IMR-90 (cell line): Measurements from ENCODE around the gene RBP2. TPM values are rescaled to one million over a fixed set of nuclear protein-coding genes. Genes with fewer than 3 reads are reported as not detected.

Source experiments
- ATAC-seq: fragments of 200-7000 bp; cut with Tn5 transposase; 2 replicates; pipeline ENCODE4 v1.9.1; 2020; ENCODE audit warnings: low read depth, mild to moderate bottlenecking, moderate library complexity
- BruUV-seq: library from RNA; stranded (reverse); fragments of 400-500 nt; replicated peaks from 2 replicates; lab custom pipeline; 2021; lab: Mats Ljungman, UMichigan
- CTCF ChIA-PET: fragments of 300-600 bp; formaldehyde crosslinking; extraction: SDS; loops from one replicate; lab custom pipeline; 2021; ENCODE audit warnings: antibody characterized with exemption; lab: Yijun Ruan, JAX
- POLR2A ChIA-PET: fragments of 300-600 bp; sonication (Branson Sonifier 250); formaldehyde crosslinking; loops from one replicate; lab custom pipeline; 2022; ENCODE audit warnings: antibody characterized with exemption; ENCODE audit not compliant: unreplicated experiment; lab: Charles Lee
- DNase-seq: peaks from one replicate; pipeline ENCODE4 v3.0.0; 2013
- H2AFZ ChIP-seq: replicated peaks from 2 replicates; pipeline ENCODE3; 2013; ENCODE audit warnings: low read length, mild to moderate bottlenecking; ENCODE audit not compliant: poor library complexity
- H2AK5ac ChIP-seq: 2 replicates; pipeline ENCODE4 v1.6.1; 2013; ENCODE audit warnings: low read depth, low read length, inconsistent platforms
- H2AK9ac ChIP-seq: replicated peaks from 2 replicates; pipeline ENCODE3; 2013; ENCODE audit warnings: mild to moderate bottlenecking, low read depth, low read length, moderate library complexity; ENCODE audit not compliant: poor library complexity
- H2BK120ac ChIP-seq: 2 replicates; pipeline ENCODE4 v1.6.1; 2013; ENCODE audit warnings: low read depth, low read length, inconsistent platforms
- H2BK15ac ChIP-seq: 3 replicates; pipeline ENCODE4 v1.6.1; 2013; ENCODE audit warnings: low read depth, low read length, inconsistent platforms
- H2BK20ac ChIP-seq: 2 replicates; pipeline ENCODE4 v1.6.1; 2013; ENCODE audit warnings: low read depth, mild to moderate bottlenecking, inconsistent platforms, low read length, moderate library complexity
- H2BK5ac ChIP-seq: 2 replicates; pipeline ENCODE4 v1.6.1; 2013; ENCODE audit warnings: mild to moderate bottlenecking, low read depth, low read length, inconsistent platforms; ENCODE audit not compliant: poor library complexity, severe bottlenecking
- H3K14ac ChIP-seq: replicated peaks from 2 replicates; pipeline ENCODE4 v1.6.1; 2013; ENCODE audit warnings: low read depth, low read length, inconsistent platforms
- H3K18ac ChIP-seq: 2 replicates; pipeline ENCODE4 v1.6.1; 2013; ENCODE audit warnings: low read depth, low read length, control low read depth
- H3K23ac ChIP-seq: 2 replicates; pipeline ENCODE4 v1.6.1; 2013; ENCODE audit warnings: low read depth, low read length, inconsistent platforms
- H3K27ac ChIP-seq: 2 replicates; pipeline ENCODE4 v1.5.1; 2013; ENCODE audit warnings: mild to moderate bottlenecking, control low read depth, low read length; ENCODE audit not compliant: insufficient read depth
- H3K27me3 ChIP-seq: 2 replicates; pipeline ENCODE4 v1.6.1; 2013; ENCODE audit warnings: low read length; ENCODE audit not compliant: control insufficient read depth, insufficient read depth
- H3K36me3 ChIP-seq: 2 replicates; pipeline ENCODE4 v1.6.1; 2013; ENCODE audit warnings: low read length, mixed read lengths; ENCODE audit not compliant: control insufficient read depth, insufficient read depth
- H3K4ac ChIP-seq: 2 replicates; pipeline ENCODE4 v1.6.1; 2013; ENCODE audit warnings: low read depth, low read length, inconsistent platforms
- H3K4me1 ChIP-seq: 2 replicates; pipeline ENCODE4 v1.6.1; 2013; ENCODE audit warnings: low read length, mixed read lengths; ENCODE audit not compliant: control insufficient read depth, insufficient read depth
- H3K4me2 ChIP-seq: 2 replicates; pipeline ENCODE4 v1.6.1; 2013; ENCODE audit warnings: low read depth, mild to moderate bottlenecking, control low read depth, low read length, moderate library complexity
- H3K4me3 ChIP-seq: 2 replicates; pipeline ENCODE4 v1.5.1; 2013; ENCODE audit warnings: low read depth, mild to moderate bottlenecking, control low read depth, low read length, moderate library complexity; ENCODE audit not compliant: insufficient read depth
- H3K56ac ChIP-seq: 2 replicates; pipeline ENCODE4 v1.6.1; 2013; ENCODE audit warnings: low read length, inconsistent platforms; ENCODE audit not compliant: insufficient read depth; ENCODE audit errors: extremely low read depth
- H3K79me1 ChIP-seq, 2 experiments: 2 replicates each; pipeline ENCODE4 v1.6.1; 2013; ENCODE audit warnings: low read length in 2 of 2, inconsistent platforms in 1 of 2, low read depth in 1 of 2
- H3K9ac ChIP-seq: 2 replicates; pipeline ENCODE4 v1.6.1; 2013; ENCODE audit warnings: low read depth, low read length, control low read depth
- H3K9me1 ChIP-seq: 2 replicates; pipeline ENCODE4 v1.6.1; 2013; ENCODE audit warnings: low read length, inconsistent platforms; ENCODE audit not compliant: insufficient read depth
- H3K9me3 ChIP-seq: 2 replicates; pipeline ENCODE4 v1.6.1; 2013; ENCODE audit warnings: low read length; ENCODE audit not compliant: control insufficient read depth, insufficient read depth
- H4K20me1 ChIP-seq: 2 replicates; pipeline ENCODE4 v1.6.1; 2013; ENCODE audit warnings: low read length, inconsistent platforms; ENCODE audit not compliant: insufficient read depth
- H4K5ac ChIP-seq: 2 replicates; pipeline ENCODE4 v1.6.1; 2013; ENCODE audit warnings: mild to moderate bottlenecking, low read depth, low read length, control low read depth
- H4K8ac ChIP-seq, 2 experiments: 2 replicates each; pipeline ENCODE4 v1.6.1; 2013; ENCODE audit warnings: low read depth in 2 of 2, low read length in 2 of 2, control low read depth in 1 of 2, inconsistent platforms in 1 of 2
- H4K91ac ChIP-seq: 2 replicates; pipeline ENCODE4 v1.6.1; 2013; ENCODE audit warnings: low read depth, low read length, inconsistent platforms; ENCODE audit not compliant: insufficient read depth
- BHLHE40 ChIP-seq: fragments of 150-350 bp; IDR thresholded peaks from 2 replicates; pipeline ENCODE4 v1.6.1; 2016; ENCODE audit warnings: mild to moderate bottlenecking, low read depth, low read length
- CEBPB ChIP-seq: IDR thresholded peaks from 2 replicates; pipeline ENCODE4 v1.6.1; 2012; ENCODE audit warnings: low read depth, low read length, improper control_type of control experiment
- CHD1 ChIP-seq: IDR thresholded peaks from 2 replicates; pipeline ENCODE4 v1.6.1; 2012; ENCODE audit warnings: low read depth, low read length, improper control_type of control experiment
- FOS ChIP-seq: fragments of 150-350 bp; IDR thresholded peaks from 2 replicates; pipeline ENCODE4 v1.6.1; 2016; ENCODE audit warnings: low read depth, low read length
- MAFK ChIP-seq: IDR thresholded peaks from 2 replicates; pipeline ENCODE4 v1.6.1; 2012; ENCODE audit warnings: low read depth, low read length, improper control_type of control experiment
- MAZ ChIP-seq: IDR thresholded peaks from 2 replicates; pipeline ENCODE4 v1.6.1; 2012; ENCODE audit warnings: low read depth, mild to moderate bottlenecking, low read length, improper control_type of control experiment, moderate library complexity, borderline replicate concordance
- MXI1 ChIP-seq: IDR thresholded peaks from 2 replicates; pipeline ENCODE4 v1.6.1; 2012; ENCODE audit warnings: low read depth, mild to moderate bottlenecking, low read length, moderate library complexity, borderline replicate concordance
- NFE2L2 ChIP-seq: fragments of 150-350 bp; IDR thresholded peaks from 2 replicates; pipeline ENCODE4 v1.6.1; 2016; ENCODE audit warnings: low read depth, mild to moderate bottlenecking, low read length
- POLR2A ChIP-seq: IDR thresholded peaks from 2 replicates; pipeline ENCODE4 v1.6.1; 2012; ENCODE audit warnings: mild to moderate bottlenecking, low read depth, low read length
- RAD21 ChIP-seq: IDR thresholded peaks from 2 replicates; pipeline ENCODE4 v1.6.1; 2012; ENCODE audit warnings: low read length, improper control_type of control experiment
- RCOR1 ChIP-seq: IDR thresholded peaks from 2 replicates; pipeline ENCODE4 v1.6.1; 2012; ENCODE audit warnings: mild to moderate bottlenecking, low read length, improper control_type of control experiment; ENCODE audit not compliant: insufficient replicate concordance
- RFX5 ChIP-seq: IDR thresholded peaks from 2 replicates; pipeline ENCODE4 v1.8.0; 2012; ENCODE audit warnings: low read depth, mild to moderate bottlenecking, low read length, moderate library complexity
- SMC3 ChIP-seq: fragments of 150-350 bp; IDR thresholded peaks from 2 replicates; pipeline ENCODE4 v1.6.1; 2016; ENCODE audit warnings: low read depth, mild to moderate bottlenecking, antibody characterized with exemption, low read length, moderate library complexity
- WGBS, 2 experiments: methylation state at CpG; one replicate each; pipeline versions ENCODE4 v1.1.5 to v1.1.7; 2013; ENCODE audit warnings: missing lambda C conversion rate in 2 of 2; ENCODE audit not compliant: insufficient read length in 1 of 2; ENCODE audit errors: extremely low coverage in 2 of 2; 5-methylcytosine and 5-hydroxymethylcytosine counted together
- dilution Hi-C: fragments of 300-500 bp; cut with HindIII; formaldehyde crosslinking; loops from one replicate; pipeline ENCODE4 v1.14.3; 2018; ENCODE audit warnings: low sequenced_read_pairs; ENCODE audit not compliant: unreplicated experiment
- in situ Hi-C: fragments of 300-500 bp; cut with MboI; formaldehyde crosslinking; loops from 3 replicates; pipeline ENCODE4 v1.14.3; 2019; ENCODE audit warnings: low sequenced_read_pairs, inconsistent platforms, mixed read lengths
- intact Hi-C: fragments of 100-400 bp; cut with micrococcal nuclease; formaldehyde crosslinking; loops from 2 replicates; pipeline ENCODE4 v1.10.0; 2022
- polyA plus RNA-seq, 3 experiments: library from polyadenylated mRNA; depleted of rRNA; stranded (reverse); fragments of >200 nt; gene quantifications; 2 replicates each; pipeline ENCODE4 v1.2.3, GENCODE V29; 2012; ENCODE audit warnings: low replicate concordance in 1 of 3
- total RNA-seq: library from RNA; depleted of rRNA; stranded (reverse); fragments of >200 nt; gene quantifications from 2 replicates; pipeline ENCODE4 v1.2.3, GENCODE V29; 2012
- TF ChIP-seq, protein P1 (sequence below): fragments of 150-350 bp; IDR thresholded peaks from 2 replicates; pipeline ENCODE4 v1.6.1; 2017; ENCODE audit warnings: mild to moderate bottlenecking, antibody characterized with exemption, low read length, low read depth
- TF ChIP-seq, protein P2 (sequence below): fragments of 150-350 bp; IDR thresholded peaks from 2 replicates; pipeline ENCODE4 v1.6.1; 2016; ENCODE audit warnings: low read depth, mild to moderate bottlenecking, low read length, moderate library complexity, borderline replicate concordance
- TF ChIP-seq, protein P3 (sequence below): conservative IDR thresholded peaks from 2 replicates; pipeline ENCODE4 v1.5.1; 2012; ENCODE audit warnings: mild to moderate bottlenecking, low read depth, low read length, improper control_type of control experiment

Gene RBP2
- total and polyA plus RNA-seq, 2 of the 4 experiments (the other 2 are of a cell fraction), result not detected

DNA sequence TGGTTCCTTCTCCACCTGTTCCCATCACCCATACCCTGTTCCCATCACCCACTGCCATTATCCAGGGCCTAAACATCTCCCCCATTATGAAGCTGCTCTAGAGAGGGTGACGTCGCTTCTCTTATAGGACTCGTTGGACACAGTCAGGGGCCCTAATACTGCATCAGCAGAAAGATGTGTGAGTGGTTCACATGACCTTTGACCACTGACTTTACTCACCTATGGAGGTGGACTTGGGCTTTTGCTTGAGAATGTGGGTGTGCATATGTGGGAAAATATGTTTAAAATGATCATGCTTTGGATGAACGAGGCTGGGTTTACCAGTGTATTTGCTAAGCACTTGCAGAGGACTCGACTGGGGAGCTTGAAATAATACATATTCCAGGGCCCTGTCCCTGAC, 26.8 kb downstream of the RBP2 start:
- H2BK20ac ChIP-seq, result no peak overlapping the region
- BruUV-seq, result no TSS peak
- no peak overlapping the region for H4K5ac ChIP-seq
- in situ Hi-C loops (loop anchor here (25.0 kb wide), 1 partner anchor 1413 kb away; no protein-coding TSS in a partner anchor), dilution Hi-C loops (no loop called here), intact Hi-C loops (no loop called here)
- H3K4me2 ChIP-seq, result no peak overlapping the region
- no peaks in the 10 kb centered on the region for H3K9me3 ChIP-seq
- ChIA-PET POLR2A (no interaction called here), CTCF (no interaction called here)
- no peak overlapping the region for H2BK5ac ChIP-seq
- H2AFZ ChIP-seq, result no peak overlapping the region
- H3K27ac ChIP-seq, result no peak overlapping the region
- no peaks in the 10 kb centered on the region for H3K9me1 ChIP-seq
- no peaks in the 10 kb centered on the region; the same call in 1 of the 2 replicates for H3K27me3 ChIP-seq
- no peak overlapping the region for H3K56ac ChIP-seq
- no peak overlapping the region for H3K4me3 ChIP-seq
- no peak overlapping the region for H3K18ac ChIP-seq
- H4K91ac ChIP-seq, result no peak overlapping the region
- no peaks in the 10 kb centered on the region for H3K4me1 ChIP-seq
- TF ChIP-seq POLR2A, result no peak
- no peak for TF ChIP-seq MAZ
- TF ChIP-seq RFX5, result no peak
- no peak for TF ChIP-seq NFE2L2
- no peak for TF ChIP-seq RAD21
- TF ChIP-seq, protein P1, sequence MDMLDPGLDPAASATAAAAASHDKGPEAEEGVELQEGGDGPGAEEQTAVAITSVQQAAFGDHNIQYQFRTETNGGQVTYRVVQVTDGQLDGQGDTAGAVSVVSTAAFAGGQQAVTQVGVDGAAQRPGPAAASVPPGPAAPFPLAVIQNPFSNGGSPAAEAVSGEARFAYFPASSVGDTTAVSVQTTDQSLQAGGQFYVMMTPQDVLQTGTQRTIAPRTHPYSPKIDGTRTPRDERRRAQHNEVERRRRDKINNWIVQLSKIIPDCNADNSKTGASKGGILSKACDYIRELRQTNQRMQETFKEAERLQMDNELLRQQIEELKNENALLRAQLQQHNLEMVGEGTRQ, result no peak
- TF ChIP-seq, protein P2, sequence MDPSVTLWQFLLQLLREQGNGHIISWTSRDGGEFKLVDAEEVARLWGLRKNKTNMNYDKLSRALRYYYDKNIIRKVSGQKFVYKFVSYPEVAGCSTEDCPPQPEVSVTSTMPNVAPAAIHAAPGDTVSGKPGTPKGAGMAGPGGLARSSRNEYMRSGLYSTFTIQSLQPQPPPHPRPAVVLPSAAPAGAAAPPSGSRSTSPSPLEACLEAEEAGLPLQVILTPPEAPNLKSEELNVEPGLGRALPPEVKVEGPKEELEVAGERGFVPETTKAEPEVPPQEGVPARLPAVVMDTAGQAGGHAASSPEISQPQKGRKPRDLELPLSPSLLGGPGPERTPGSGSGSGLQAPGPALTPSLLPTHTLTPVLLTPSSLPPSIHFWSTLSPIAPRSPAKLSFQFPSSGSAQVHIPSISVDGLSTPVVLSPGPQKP, result no peak
- TF ChIP-seq BHLHE40, result no peak
- no peak for TF ChIP-seq CEBPB
- TF ChIP-seq RCOR1, result no peak
- no peak for TF ChIP-seq CHD1
- TF ChIP-seq MXI1, result no peak
- TF ChIP-seq, protein P3, sequence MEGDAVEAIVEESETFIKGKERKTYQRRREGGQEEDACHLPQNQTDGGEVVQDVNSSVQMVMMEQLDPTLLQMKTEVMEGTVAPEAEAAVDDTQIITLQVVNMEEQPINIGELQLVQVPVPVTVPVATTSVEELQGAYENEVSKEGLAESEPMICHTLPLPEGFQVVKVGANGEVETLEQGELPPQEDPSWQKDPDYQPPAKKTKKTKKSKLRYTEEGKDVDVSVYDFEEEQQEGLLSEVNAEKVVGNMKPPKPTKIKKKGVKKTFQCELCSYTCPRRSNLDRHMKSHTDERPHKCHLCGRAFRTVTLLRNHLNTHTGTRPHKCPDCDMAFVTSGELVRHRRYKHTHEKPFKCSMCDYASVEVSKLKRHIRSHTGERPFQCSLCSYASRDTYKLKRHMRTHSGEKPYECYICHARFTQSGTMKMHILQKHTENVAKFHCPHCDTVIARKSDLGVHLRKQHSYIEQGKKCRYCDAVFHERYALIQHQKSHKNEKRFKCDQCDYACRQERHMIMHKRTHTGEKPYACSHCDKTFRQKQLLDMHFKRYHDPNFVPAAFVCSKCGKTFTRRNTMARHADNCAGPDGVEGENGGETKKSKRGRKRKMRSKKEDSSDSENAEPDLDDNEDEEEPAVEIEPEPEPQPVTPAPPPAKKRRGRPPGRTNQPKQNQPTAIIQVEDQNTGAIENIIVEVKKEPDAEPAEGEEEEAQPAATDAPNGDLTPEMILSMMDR, result no peak
- no peak for TF ChIP-seq SMC3
- no peak for TF ChIP-seq MAFK
- TF ChIP-seq FOS, result no peak
- no peak overlapping the region for H3K14ac ChIP-seq
- ATAC-seq, result no peak
- no peak overlapping the region for H4K8ac ChIP-seq
- H4K20me1 ChIP-seq, result no peaks in the 10 kb centered on the region
- DNase-seq, result no peak
- no peak overlapping the region for H2BK15ac ChIP-seq
- no peak overlapping the region for H2AK9ac ChIP-seq
- H3K9ac ChIP-seq, result no peak overlapping the region
- no peak overlapping the region for H3K4ac ChIP-seq
- H2AK5ac ChIP-seq, result no peak overlapping the region
- no peaks in the 10 kb centered on the region for H3K36me3 ChIP-seq
- no peaks in the 10 kb centered on the region for H3K79me1 ChIP-seq
- no peak overlapping the region for H3K23ac ChIP-seq
- no peak overlapping the region for H2BK120ac ChIP-seq
- 60% methylated on average over 1 of the region's 5 CpGs; no CpG with 5 or more reads in 1 of the 2 experiments for WGBS, 2 experiments
